OCI-LY1 (cell line): ENCODE results near the gene PTK7.

Experiments
- H2AFZ ChIP-seq: fragments of 200-600 bp; sonication (generic), shearing (Covaris generic); 2 replicates; pipeline ENCODE4 v1.6.0; 2014; ENCODE audit warnings: antibody characterized with exemption, mild to moderate bottlenecking, low read length
- H3F3A ChIP-seq: fragments of 200-600 bp; sonication (generic), shearing (Covaris generic); 2 replicates; pipeline ENCODE4 v1.6.0; 2014; ENCODE audit warnings: mild to moderate bottlenecking, antibody characterized with exemption, low read length, moderate library complexity; ENCODE audit not compliant: insufficient read depth
- H3K27ac ChIP-seq: fragments of 200-600 bp; sonication (generic); 2 replicates; pipeline ENCODE4 v1.5.1; 2014; ENCODE audit warnings: low read length, mixed run types, mild to moderate bottlenecking, low read depth; ENCODE audit not compliant: poor library complexity, severe bottlenecking
- H3K27me3 ChIP-seq: fragments of 200-600 bp; sonication (generic); 2 replicates; pipeline ENCODE4 v1.6.0; 2014; ENCODE audit warnings: antibody characterized with exemption, mild to moderate bottlenecking, low read length, moderate library complexity; ENCODE audit not compliant: insufficient read depth
- H3K36me3 ChIP-seq: fragments of 200-600 bp; sonication (generic); 2 replicates; pipeline ENCODE4 v1.6.1; 2014; ENCODE audit warnings: mild to moderate bottlenecking, antibody characterized with exemption, low read length, moderate library complexity, mixed read lengths; ENCODE audit not compliant: insufficient read depth
- H3K4me1 ChIP-seq: fragments of 200-600 bp; sonication (generic); 2 replicates; pipeline ENCODE4 v1.5.1; 2014; ENCODE audit warnings: mild to moderate bottlenecking, low read length, moderate library complexity; ENCODE audit not compliant: insufficient read depth, severe bottlenecking
- H3K4me2 ChIP-seq: fragments of 200-600 bp; sonication (generic), shearing (Covaris generic); 2 replicates; pipeline ENCODE4 v1.6.1; 2014; ENCODE audit warnings: low read length
- H3K4me3 ChIP-seq: fragments of 200-600 bp; sonication (generic); 2 replicates; pipeline ENCODE4 v1.5.1; 2014; ENCODE audit warnings: low read length, low read depth, mild to moderate bottlenecking, mixed read lengths; ENCODE audit not compliant: poor library complexity, severe bottlenecking
- H3K79me2 ChIP-seq: fragments of 200-600 bp; shearing (Covaris generic); 2 replicates; pipeline ENCODE4 v1.6.1; 2016; ENCODE audit warnings: mixed run types, low read length, mixed read lengths; ENCODE audit not compliant: insufficient read depth
- H3K9ac ChIP-seq: fragments of 200-600 bp; sonication (generic), shearing (Covaris generic); 2 replicates; pipeline ENCODE4 v1.6.1; 2014; ENCODE audit warnings: mild to moderate bottlenecking, low read length, mixed read lengths
- H3K9me2 ChIP-seq: fragments of 200-600 bp; sonication (generic), shearing (Covaris generic); 2 replicates; pipeline ENCODE4 v1.6.1; 2014; ENCODE audit warnings: low read depth, mild to moderate bottlenecking, low read length, mixed read lengths
- H3K9me3 ChIP-seq: fragments of 200-600 bp; shearing (Covaris generic); 2 replicates; pipeline ENCODE4 v1.6.1; 2014; ENCODE audit warnings: low read length, mixed read lengths
- H4K20me1 ChIP-seq: fragments of 200-600 bp; sonication (generic), shearing (Covaris generic); 2 replicates; pipeline ENCODE4 v1.6.0; 2016; ENCODE audit warnings: mild to moderate bottlenecking, low read length; ENCODE audit not compliant: insufficient read depth
- CTCF ChIP-seq: fragments of 200-600 bp; sonication (generic), shearing (Covaris generic); IDR thresholded peaks from 2 replicates; pipeline ENCODE4 v1.5.1; 2017; ENCODE audit warnings: mild to moderate bottlenecking, antibody characterized with exemption, low read length, moderate library complexity, mixed read lengths
- EZH2 ChIP-seq: fragments of 200-600 bp; sonication (generic), shearing (Covaris generic); IDR thresholded peaks from 2 replicates; pipeline ENCODE4 v1.8.0; 2017; ENCODE audit warnings: borderline replicate concordance, mixed run types, mild to moderate bottlenecking, antibody characterized with exemption, low read length, moderate library complexity, mixed read lengths

PTK7 gene

GRCh38 chr6:43050981-43051380 lies 25.1 kb upstream of the PTK7 start:
- no peak overlapping the region for H3K4me2 ChIP-seq
- H3K4me3 ChIP-seq = no peak overlapping the region
- no peaks in the 10 kb centered on the region for H3F3A ChIP-seq
- H3K9ac ChIP-seq = no peak overlapping the region
- no peak overlapping the region for H2AFZ ChIP-seq
- H3K27ac ChIP-seq = no peak overlapping the region
- peaks cover 22% of the 10 kb centered on the region for H3K36me3 ChIP-seq
- H3K27me3 ChIP-seq = no peaks in the 10 kb centered on the region
- H3K9me2 ChIP-seq = no peaks in the 10 kb centered on the region
- no peak for TF ChIP-seq EZH2
- TF ChIP-seq CTCF = no peak
- peaks cover 24% of the 10 kb centered on the region for H3K4me1 ChIP-seq
- no peaks in the 10 kb centered on the region for H3K9me3 ChIP-seq
- no peaks in the 10 kb centered on the region for H3K79me2 ChIP-seq
- H4K20me1 ChIP-seq = no peaks in the 10 kb centered on the region

DNA sequence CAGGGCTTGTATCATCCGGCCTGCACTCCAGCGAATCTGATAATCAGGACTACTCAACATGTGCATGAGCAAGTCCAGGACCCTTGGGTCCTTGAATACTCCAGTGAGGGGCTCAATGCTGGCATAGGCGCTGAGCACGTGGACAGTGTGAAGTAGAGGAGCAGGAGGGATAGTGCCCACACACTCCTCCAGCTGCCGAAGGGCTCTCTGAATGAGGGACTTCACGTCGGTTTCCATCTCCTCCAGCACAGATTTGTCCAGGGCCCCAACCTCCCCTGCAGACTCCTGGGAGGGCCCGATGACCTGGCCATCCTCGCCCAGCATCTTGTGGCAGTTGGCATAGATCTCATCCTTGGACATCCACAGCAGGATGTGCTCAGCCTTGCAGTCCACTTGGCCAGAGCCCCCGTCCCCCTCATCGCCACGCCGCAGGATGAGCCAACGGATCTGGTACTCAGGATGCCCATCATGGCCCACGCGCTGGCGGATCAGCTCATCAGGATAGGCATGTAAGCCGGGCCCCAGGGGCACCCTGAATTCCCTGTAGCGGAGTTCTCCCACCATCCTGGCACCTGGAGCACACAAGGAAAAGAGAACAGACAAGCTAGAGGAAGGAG lies 23.8 kb upstream of the PTK7 start:
- no peaks in the 10 kb centered on the region for H3K79me2 ChIP-seq
- H3K9me2 ChIP-seq = no peaks in the 10 kb centered on the region
- no peaks in the 10 kb centered on the region for H4K20me1 ChIP-seq
- no peaks in the 10 kb centered on the region for H3F3A ChIP-seq
- no peak overlapping the region for H2AFZ ChIP-seq
- H3K4me1 ChIP-seq = peaks cover 24% of the 10 kb centered on the region
- no peaks in the 10 kb centered on the region for H3K27me3 ChIP-seq
- H3K9me3 ChIP-seq = no peaks in the 10 kb centered on the region
- peaks cover 17% of the 10 kb centered on the region for H3K36me3 ChIP-seq
- H3K27ac ChIP-seq = peak overlapping the region; percentile 61
- H3K4me2 ChIP-seq = peak overlapping the region; percentile 80
- TF ChIP-seq EZH2 (no peak), CTCF (no peak)
- peak overlapping the region; percentile 78 for H3K4me3 ChIP-seq
- peak overlapping the region; percentile 85; the same call in 1 of the 2 replicates for H3K9ac ChIP-seq

DNA sequence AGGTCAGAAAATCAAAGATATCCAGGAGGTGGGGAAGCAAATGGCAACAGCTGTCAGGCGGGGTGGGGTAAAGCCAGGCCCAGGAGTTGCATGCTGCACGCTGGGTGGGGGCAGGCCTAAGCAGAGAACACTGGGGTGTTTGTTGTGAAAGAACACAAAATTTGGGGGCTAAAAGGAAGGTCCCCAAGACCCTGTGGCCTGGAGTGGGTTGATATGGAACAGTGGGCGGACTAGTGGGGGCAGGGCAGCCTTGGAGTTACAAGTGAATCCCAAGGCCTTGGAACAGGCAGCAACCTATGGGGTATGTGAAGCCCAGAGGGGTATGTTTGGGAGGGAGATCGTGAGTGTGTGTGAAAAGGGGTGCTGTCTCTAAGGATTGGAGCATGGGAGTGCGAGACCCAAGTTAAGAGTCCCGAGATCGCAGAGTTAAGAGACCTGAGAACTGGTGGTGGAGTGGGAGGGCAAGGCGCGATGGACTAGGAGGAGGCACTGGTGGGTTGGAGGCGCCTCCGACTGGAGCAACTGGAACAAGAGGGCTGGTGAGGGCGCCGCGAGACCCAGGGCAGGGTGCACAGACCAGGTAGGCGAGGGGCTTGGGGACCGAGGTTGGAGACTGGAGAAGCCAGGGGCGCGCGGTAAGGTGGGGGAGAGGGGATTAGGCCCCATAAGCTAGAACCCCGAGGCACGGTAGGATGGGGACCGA lies 23.1 kb upstream of the PTK7 start:
- Histone ChIP-seq H3K9me2 (no peaks in the 10 kb centered on the region), H3K27ac (peak overlapping the region; percentile 61), H3K4me3 (peak overlapping the region; percentile 78), H3K4me2 (peak overlapping the region; percentile 80), H3K79me2 (peaks cover 1% of the 10 kb centered on the region), H2AFZ (no peak overlapping the region), H3K36me3 (peaks cover 21% of the 10 kb centered on the region), H3K9me3 (no peaks in the 10 kb centered on the region), H3K27me3 (no peaks in the 10 kb centered on the region), H3K9ac (peak overlapping the region; percentile 85), H3K4me1 (peaks cover 28% of the 10 kb centered on the region), H3F3A (no peaks in the 10 kb centered on the region), H4K20me1 (no peaks in the 10 kb centered on the region)
- TF ChIP-seq EZH2 (no peak), CTCF (no peak)
